ENCODE data around the gene RYR3.

The RYR3 gene

DNA sequence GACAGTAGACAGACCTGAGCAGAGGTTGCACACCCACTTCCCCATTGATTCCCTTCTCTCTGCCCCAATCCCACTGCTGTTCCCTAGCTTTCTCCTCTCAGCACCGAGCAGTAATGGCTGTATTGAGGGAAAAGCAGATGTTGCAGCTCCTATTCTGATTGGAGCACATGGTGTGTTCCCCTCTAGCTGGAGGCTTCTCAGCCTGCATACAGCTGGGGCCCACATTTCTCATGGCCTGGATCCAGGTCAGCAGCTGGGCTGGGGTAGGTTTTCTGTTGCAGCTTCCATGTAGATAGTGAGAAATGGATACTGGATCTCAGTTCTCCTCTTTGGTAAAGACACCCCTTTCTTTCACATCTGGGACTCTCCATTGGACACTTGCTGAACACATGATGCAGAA is 50.1 kb downstream of the RYR3 start:
- H3K4me3 ChIP-seq (ENCODE audit: low read length) = no peak overlapping the region
- no peak for DNase-seq (ENCODE audit: low read depth)
- TF ChIP-seq, protein P1, sequence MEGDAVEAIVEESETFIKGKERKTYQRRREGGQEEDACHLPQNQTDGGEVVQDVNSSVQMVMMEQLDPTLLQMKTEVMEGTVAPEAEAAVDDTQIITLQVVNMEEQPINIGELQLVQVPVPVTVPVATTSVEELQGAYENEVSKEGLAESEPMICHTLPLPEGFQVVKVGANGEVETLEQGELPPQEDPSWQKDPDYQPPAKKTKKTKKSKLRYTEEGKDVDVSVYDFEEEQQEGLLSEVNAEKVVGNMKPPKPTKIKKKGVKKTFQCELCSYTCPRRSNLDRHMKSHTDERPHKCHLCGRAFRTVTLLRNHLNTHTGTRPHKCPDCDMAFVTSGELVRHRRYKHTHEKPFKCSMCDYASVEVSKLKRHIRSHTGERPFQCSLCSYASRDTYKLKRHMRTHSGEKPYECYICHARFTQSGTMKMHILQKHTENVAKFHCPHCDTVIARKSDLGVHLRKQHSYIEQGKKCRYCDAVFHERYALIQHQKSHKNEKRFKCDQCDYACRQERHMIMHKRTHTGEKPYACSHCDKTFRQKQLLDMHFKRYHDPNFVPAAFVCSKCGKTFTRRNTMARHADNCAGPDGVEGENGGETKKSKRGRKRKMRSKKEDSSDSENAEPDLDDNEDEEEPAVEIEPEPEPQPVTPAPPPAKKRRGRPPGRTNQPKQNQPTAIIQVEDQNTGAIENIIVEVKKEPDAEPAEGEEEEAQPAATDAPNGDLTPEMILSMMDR (conservative IDR thresholded peaks at IDR 0.05; ENCODE audit: low read length) = no peak

DNA sequence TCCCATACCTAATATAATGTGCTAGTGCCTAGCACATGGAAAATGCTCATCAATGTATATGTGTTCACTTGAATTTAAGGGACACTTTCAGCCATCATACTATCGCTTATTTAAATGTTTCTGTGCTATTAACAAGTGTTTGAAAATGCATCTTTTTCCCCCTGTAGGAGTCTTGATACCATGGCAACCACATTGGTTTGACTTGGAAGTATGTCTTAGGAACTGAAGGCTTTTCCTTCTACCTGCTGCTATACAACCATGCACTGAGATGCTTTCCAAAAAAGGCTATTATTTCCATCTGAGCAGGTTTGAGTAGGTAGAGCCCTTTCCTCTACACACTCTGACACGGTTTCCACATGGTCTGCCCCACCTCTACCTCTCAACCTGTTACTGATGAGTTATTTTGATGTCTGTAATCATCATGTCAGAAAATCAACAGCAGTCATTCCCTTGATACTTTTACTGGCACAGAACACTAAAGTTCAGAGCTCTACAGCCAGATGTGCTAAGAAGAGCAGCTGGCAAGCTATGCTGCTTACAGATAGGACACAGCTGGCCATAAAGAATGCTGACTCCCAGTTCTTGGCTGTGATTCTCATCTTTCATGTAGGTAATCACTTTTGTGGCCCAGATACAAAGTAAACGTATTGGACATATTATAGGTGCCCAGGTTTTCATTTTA is 59.3 kb downstream of the RYR3 start:
- no peak for DNase-seq (ENCODE audit: low read depth)
- TF ChIP-seq, protein P1 (conservative IDR thresholded peaks at IDR 0.05; ENCODE audit: low read length) = no peak
- no peak overlapping the region for H3K4me3 ChIP-seq (ENCODE audit: low read length)

GRCh38 chr15:33370623-33371020 is 59.9 kb downstream of the RYR3 start:
- H3K4me3 ChIP-seq (ENCODE audit: low read length) = no peak overlapping the region
- TF ChIP-seq, protein P1 (conservative IDR thresholded peaks at IDR 0.05; ENCODE audit: low read length) = no peak
- DNase-seq (ENCODE audit: low read depth) = no peak

- H3K4me3 ChIP-seq (ENCODE audit: low read length) = no peak overlapping the region
- no peak for DNase-seq (ENCODE audit: low read depth)
- TF ChIP-seq, protein P1 (conservative IDR thresholded peaks at IDR 0.05; ENCODE audit: low read length) = no peak
These were observed 60.4 kb downstream of the RYR3 start for GRCh38 chr15:33371159-33371558.

DNA sequence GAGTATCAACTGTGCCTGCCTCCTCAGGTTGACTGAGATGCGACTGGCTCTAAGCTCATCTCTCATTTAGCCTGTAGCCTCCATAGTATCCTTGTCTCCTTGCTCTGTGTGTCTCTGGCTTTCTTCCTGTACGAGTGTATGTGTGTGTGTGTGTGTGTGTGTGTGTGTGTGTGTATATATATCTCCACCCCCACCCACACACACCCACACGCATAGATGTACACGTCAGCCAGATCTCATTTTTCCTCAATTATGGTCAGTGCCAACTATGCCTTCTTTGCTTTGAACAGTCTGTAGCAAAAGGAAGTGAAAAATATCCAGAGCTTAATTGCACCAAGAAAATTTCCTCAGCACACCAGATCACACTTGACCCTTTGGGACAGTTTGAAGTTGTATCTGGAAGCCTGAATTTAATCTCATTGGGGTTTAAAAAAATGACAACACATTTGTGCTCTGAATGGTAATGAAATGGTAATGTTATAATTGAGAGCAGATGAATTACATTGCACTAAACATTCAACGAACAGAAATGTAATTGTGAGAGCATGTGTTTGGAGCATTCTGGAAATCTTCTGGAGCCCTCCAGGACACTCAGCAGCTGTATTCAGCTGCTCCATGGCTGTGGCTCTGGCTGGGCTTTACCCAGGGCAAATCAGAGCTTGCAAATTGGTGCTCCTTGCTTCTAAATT is 63.6 kb downstream of the RYR3 start:
- no peak overlapping the region for H3K4me3 ChIP-seq (ENCODE audit: low read length)
- TF ChIP-seq, protein P1 (conservative IDR thresholded peaks at IDR 0.05; ENCODE audit: low read length) = no peak

DNA sequence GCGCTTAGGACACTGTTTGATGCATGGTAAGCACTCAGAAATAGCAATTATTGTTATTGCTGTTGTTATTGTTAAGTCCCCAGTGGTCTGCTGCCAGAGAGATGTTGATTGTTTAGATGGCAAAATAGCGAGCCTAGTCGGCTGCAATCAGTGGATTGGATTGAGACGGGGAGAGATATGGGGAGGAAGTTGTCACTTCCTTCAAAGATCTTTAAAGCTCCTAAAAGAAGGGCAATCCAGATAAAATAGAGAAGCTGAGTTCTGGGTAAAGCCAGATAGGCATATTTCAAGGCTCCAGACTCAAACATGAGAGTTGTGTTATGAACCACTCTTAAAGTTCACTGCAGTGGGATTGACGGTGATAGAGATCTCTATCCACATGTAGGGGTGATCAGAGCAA is 64.5 kb downstream of the RYR3 start:
- H3K4me3 ChIP-seq (ENCODE audit: low read length) = no peak overlapping the region
- no peak for DNase-seq (ENCODE audit: low read depth)
- TF ChIP-seq, protein P1 (conservative IDR thresholded peaks at IDR 0.05; ENCODE audit: low read length) = no peak

More for the DNA sequence above, 63.6 kb downstream of the RYR3 start:
- no peak for DNase-seq (ENCODE audit: low read depth)

DNA sequence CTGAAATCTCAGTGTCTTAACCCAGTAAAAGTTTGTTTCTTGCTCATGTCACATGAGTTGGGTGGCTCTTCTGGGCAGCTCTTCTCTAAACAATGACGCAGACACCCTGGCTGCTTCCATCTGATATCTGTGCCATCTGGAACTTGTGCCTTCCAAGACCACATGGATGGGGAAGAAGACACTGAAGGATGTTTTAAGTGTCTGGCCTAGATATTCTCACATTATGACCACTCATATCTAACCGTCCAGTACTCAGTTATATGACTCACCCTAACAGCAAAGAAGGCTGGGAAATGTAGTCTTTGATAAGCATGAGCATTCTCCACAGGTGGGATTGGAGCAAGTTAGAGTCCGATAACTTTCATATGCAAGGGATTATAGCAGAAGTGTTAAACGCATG is 66.4 kb downstream of the RYR3 start:
- TF ChIP-seq, protein P1 (conservative IDR thresholded peaks at IDR 0.05; ENCODE audit: low read length) = no peak
- no peak overlapping the region for H3K4me3 ChIP-seq (ENCODE audit: low read length)
- DNase-seq (ENCODE audit: low read depth) = no peak

Data from AG10803 (cell line).